ENCODE data around the gene ARNT2. TPM values are rescaled to one million over a fixed set of nuclear protein-coding genes. Genes with fewer than 3 reads are reported as not detected.

The ARNT2 gene
- total RNA-seq, 1 experiment from 2014 or later, result 16.8 TPM

DNA sequence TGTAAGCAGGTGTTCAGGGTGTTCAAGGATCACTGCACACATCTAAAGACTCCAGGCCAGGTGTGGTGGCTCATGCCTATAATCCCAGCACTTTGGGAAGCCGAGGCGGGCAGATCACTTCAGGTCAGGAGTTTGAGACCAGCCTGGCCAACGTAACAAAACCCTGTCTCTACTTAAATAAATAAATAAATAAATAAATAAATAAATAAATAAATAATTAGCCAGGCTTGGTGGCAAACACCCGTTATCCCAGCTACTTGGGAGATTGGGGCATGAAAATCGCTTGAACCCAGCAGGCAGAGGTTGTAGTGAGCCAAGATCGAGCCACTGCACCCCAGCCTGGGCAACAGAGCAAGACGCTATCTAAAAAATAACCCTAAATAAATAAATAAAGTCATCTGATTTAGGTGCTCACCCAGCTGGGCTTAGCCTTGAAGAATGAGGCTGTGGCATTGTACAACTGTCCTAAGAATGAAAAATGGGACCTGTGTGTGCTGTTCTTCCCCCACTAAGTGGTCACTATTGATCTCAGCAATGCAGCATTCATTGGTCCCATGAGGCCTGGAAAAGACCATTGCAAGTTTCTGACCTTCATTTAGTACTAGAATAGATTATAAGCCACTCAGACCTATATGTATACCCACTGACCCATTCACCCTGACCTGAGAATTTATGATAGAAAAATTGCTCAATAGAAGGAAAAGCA is 208.1 kb downstream of the ARNT2 start:
- CTCF ChIA-PET, result no interaction called here
- intact Hi-C loops (cut with micrococcal nuclease; ENCODE audit: unreplicated experiment), result no loop called here
- in situ Hi-C loops (cut with HindIII; ENCODE audit: low pct_unique_long_range_greater_than_20kb, low sequenced_read_pairs), result no loop called here

DNA sequence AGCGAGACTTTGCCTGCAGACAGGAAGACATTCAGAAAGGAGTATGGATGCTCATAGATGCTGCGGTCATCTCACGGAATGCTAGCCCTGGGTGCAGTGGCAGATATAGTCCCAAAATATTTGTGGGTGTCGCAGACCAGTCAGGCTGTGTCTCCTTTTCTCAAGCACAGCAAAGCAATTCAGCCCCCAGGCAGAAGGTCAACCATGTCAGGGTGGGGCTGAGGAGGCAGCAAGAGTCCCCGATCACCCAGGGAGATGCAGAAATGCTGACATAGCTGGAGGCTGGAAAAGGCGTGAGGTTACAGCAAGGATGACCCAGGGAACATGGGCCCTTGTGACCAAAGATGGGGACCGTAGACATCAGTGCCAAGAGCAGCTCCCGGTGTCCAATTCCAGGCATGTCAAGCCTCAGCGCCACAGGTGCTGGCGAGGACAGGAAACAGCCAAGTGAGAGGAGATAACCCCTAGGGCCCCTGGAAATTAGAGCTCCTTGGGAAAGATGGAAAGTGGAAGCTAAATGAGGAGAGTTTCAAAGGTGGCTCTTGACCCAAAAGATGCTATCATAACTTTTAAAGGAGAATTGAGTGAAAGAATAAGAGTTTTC is 209.7 kb downstream of the ARNT2 start:
- intact Hi-C loops (cut with micrococcal nuclease; ENCODE audit: unreplicated experiment) (no loop called here), in situ Hi-C loops (cut with HindIII; ENCODE audit: low pct_unique_long_range_greater_than_20kb, low sequenced_read_pairs) (no loop called here)
- no peaks in the 10 kb centered on the region for H3K36me3 ChIP-seq (ENCODE audit: control insufficient read depth, insufficient read depth, low read length)
- CTCF ChIA-PET, result no interaction called here
- no TSS peak for BruUV-seq (replicated peaks)
- POLR2A ChIA-PET, result interaction anchor here (0.5 kb wide), 1 partner anchor 43 kb away, joined by 7 read pairs; no protein-coding TSS in a partner anchor
- no peak overlapping the region for H3K27ac ChIP-seq (ENCODE audit: low read length)
- TF ChIP-seq SIN3A (IDR thresholded peaks at IDR 0.05; ENCODE audit: borderline replicate concordance, insufficient read depth, low read depth, low read length) (no peak), POLR2AphosphoS5 (IDR thresholded peaks at IDR 0.05; ENCODE audit: low read depth, low read length) (no peak)
- TF ChIP-seq, protein P1, sequence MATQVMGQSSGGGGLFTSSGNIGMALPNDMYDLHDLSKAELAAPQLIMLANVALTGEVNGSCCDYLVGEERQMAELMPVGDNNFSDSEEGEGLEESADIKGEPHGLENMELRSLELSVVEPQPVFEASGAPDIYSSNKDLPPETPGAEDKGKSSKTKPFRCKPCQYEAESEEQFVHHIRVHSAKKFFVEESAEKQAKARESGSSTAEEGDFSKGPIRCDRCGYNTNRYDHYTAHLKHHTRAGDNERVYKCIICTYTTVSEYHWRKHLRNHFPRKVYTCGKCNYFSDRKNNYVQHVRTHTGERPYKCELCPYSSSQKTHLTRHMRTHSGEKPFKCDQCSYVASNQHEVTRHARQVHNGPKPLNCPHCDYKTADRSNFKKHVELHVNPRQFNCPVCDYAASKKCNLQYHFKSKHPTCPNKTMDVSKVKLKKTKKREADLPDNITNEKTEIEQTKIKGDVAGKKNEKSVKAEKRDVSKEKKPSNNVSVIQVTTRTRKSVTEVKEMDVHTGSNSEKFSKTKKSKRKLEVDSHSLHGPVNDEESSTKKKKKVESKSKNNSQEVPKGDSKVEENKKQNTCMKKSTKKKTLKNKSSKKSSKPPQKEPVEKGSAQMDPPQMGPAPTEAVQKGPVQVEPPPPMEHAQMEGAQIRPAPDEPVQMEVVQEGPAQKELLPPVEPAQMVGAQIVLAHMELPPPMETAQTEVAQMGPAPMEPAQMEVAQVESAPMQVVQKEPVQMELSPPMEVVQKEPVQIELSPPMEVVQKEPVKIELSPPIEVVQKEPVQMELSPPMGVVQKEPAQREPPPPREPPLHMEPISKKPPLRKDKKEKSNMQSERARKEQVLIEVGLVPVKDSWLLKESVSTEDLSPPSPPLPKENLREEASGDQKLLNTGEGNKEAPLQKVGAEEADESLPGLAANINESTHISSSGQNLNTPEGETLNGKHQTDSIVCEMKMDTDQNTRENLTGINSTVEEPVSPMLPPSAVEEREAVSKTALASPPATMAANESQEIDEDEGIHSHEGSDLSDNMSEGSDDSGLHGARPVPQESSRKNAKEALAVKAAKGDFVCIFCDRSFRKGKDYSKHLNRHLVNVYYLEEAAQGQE (IDR thresholded peaks at IDR 0.05; ENCODE audit: insufficient read depth in 1 of 2, low read depth in 2 of 2, low read length in 1 of 2), result no peak
- H3K27me3 ChIP-seq (ENCODE audit: control insufficient read depth, insufficient read depth, low read length), result no peaks in the 10 kb centered on the region
- DNase-seq (ENCODE audit: low read depth, low spot score), result no peak
- no peaks in the 10 kb centered on the region for H3K9me3 ChIP-seq (ENCODE audit: control insufficient read depth, insufficient read depth, low read depth, low read length)
- H3K4me1 ChIP-seq (ENCODE audit: control insufficient read depth, insufficient read depth, low read length), result no peaks in the 10 kb centered on the region
- no peak overlapping the region for H3K4me3 ChIP-seq (ENCODE audit: low read depth in 2 of 2, low read length in 2 of 2)
- no peak for ATAC-seq

More for the DNA sequence above, 208.1 kb downstream of the ARNT2 start:
- Histone ChIP-seq H3K4me3 (ENCODE audit: low read depth in 2 of 2, low read length in 2 of 2) (no peak overlapping the region), H3K27me3 (ENCODE audit: control insufficient read depth, insufficient read depth, low read length) (no peaks in the 10 kb centered on the region), H3K27ac (ENCODE audit: low read length) (no peak overlapping the region), H3K4me1 (ENCODE audit: control insufficient read depth, insufficient read depth, low read length) (no peaks in the 10 kb centered on the region), H3K9me3 (ENCODE audit: control insufficient read depth, insufficient read depth, low read depth, low read length) (no peaks in the 10 kb centered on the region), H3K36me3 (ENCODE audit: control insufficient read depth, insufficient read depth, low read length) (no peaks in the 10 kb centered on the region)
- no TSS peak for BruUV-seq (replicated peaks)
- no peak for ATAC-seq
- no peak for TF ChIP-seq POLR2AphosphoS5 (IDR thresholded peaks at IDR 0.05; ENCODE audit: low read depth, low read length)
- TF ChIP-seq, protein P1 (IDR thresholded peaks at IDR 0.05; ENCODE audit: insufficient read depth in 1 of 2, low read depth in 2 of 2, low read length in 1 of 2), result no peak
- TF ChIP-seq TCF7L2 (IDR thresholded peaks at IDR 0.05; ENCODE audit: low read depth, low read length), result no peak
- no peak for TF ChIP-seq SIN3A (IDR thresholded peaks at IDR 0.05; ENCODE audit: borderline replicate concordance, insufficient read depth, low read depth, low read length)
- TF ChIP-seq CTCF (IDR thresholded peaks at IDR 0.05), result no peak
- POLR2A ChIA-PET, result no interaction called here
- no peak for DNase-seq (ENCODE audit: low read depth, low spot score)
